Gastrocnemius medialis (tissue), 4 donors: ENCODE measurements around the gene NEDD1. TPM values are rescaled to one million over a fixed set of nuclear protein-coding genes. Genes with fewer than 3 reads are reported as not detected.

Experiments used
- ATAC-seq, 2 donors: fragments of 150-250 bp; one replicate each; pipeline ENCODE4 v1.9.1; 2016
- DNase-seq, 2 donors: peaks; one replicate each; pipeline ENCODE4 v3.0.0-alpha.2; 2019
- H3K27ac ChIP-seq, 4 donors: fragments of 200-600 bp; sonication (generic); 1 replicate in 1 of 4; 2 replicates in 3 of 4; pipeline ENCODE4 v1.5.1; 2016 to 2018; ENCODE audit warnings: mild to moderate bottlenecking in 2 of 4, moderate library complexity in 1 of 4
- H3K27me3 ChIP-seq, 3 donors: fragments of 200-600 bp; sonication (generic) in 2 of 3; 1 replicate in 1 of 3; 2 replicates in 2 of 3; pipeline versions ENCODE4 v1.5.1 to v1.6.0; 2016 to 2019; ENCODE audit warnings: mild to moderate bottlenecking in 1 of 3, moderate library complexity in 1 of 3
- H3K36me3 ChIP-seq, 2 donors: fragments of 200-600 bp; sonication (generic) in 1 of 2; one replicate each; pipeline ENCODE4 v1.5.1; 2017 to 2018
- H3K4me1 ChIP-seq, 2 donors: fragments of 200-600 bp; sonication (generic) in 1 of 2; one replicate each; pipeline ENCODE4 v1.5.1; 2016 to 2017; ENCODE audit warnings: mild to moderate bottlenecking in 2 of 2
- H3K4me3 ChIP-seq, 4 donors: fragments of 200-600 bp; sonication (generic) in 3 of 4; 1 replicate in 1 of 4; 2 replicates in 3 of 4; pipeline ENCODE4 v1.5.1; 2016 to 2019; ENCODE audit warnings: mild to moderate bottlenecking in 2 of 4
- H3K9me3 ChIP-seq, 3 donors: fragments of 200-600 bp; sonication (generic) in 2 of 3; 1 replicate in 1 of 3; 2 replicates in 2 of 3; pipeline ENCODE4 v1.5.1; 2016 to 2019
- POLR2A ChIP-seq, 2 donors: fragments of 450-650 bp; IDR thresholded peaks; one replicate each; pipeline ENCODE4 v1.6.1; 2017; ENCODE audit warnings: antibody characterized with exemption in 2 of 2, mild to moderate bottlenecking in 2 of 2, moderate library complexity in 2 of 2
- in situ Hi-C, 4 donors: fragments of 200-750 bp; cut with MboI; loops; one replicate each; pipeline versions ENCODE4 v1.15.0 to v1.8.0; 2017; ENCODE audit warnings: low sequenced_read_pairs in 4 of 4
- intact Hi-C: fragments of 100-400 bp; cut with DNase I; formaldehyde crosslinking; loops from one replicate; pipeline ENCODE4 v1.15.1; 2023; ENCODE audit warnings: low total_unique reads
- total RNA-seq, 4 donors: library from RNA; depleted of rRNA; stranded (reverse); fragments of >200 nt; gene quantifications; one replicate each; pipeline versions ENCODE4 v1.1.0 to v1.2.3, GENCODE V29; 2016
- TF ChIP-seq, protein P1 (sequence below), 5 experiments: fragments of 450-650 bp in 3 of 5; fragments of 200-600 bp in 2 of 5; sonication (generic) in 2 of 5; IDR thresholded peaks in 4 of 5; conservative IDR thresholded peaks in 1 of 5; 1 replicate in 4 of 5; 2 replicates in 1 of 5; pipeline ENCODE4 v1.5.1; 2016 to 2019; ENCODE audit warnings: antibody characterized with exemption in 5 of 5, mild to moderate bottlenecking in 3 of 5, moderate library complexity in 3 of 5

Gene NEDD1
- total RNA-seq, 4 donors from 2014 or later, result 15.1 to 29.4 (median 22.1) TPM

DNA sequence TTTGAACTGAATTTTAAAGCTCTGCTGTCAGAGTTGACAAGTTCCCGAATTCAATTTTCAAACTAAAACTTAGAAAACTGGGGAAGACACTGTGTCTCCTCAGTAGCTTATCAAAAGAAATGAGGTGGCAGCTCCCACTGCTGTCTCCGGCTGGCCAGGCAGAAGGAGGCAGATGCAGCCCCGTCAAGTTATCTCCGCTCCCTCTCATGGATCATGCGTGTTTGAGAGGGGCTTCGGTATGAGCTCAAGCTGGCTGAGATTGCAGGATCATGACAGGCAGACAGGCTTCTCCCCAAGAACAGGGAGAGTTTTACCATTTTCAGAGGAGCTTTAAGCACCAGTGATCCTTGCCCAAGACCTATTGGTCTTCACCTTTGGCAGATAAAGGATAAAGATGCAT lies 88.8 kb downstream of the NEDD1 start:
- TF ChIP-seq, protein P1, sequence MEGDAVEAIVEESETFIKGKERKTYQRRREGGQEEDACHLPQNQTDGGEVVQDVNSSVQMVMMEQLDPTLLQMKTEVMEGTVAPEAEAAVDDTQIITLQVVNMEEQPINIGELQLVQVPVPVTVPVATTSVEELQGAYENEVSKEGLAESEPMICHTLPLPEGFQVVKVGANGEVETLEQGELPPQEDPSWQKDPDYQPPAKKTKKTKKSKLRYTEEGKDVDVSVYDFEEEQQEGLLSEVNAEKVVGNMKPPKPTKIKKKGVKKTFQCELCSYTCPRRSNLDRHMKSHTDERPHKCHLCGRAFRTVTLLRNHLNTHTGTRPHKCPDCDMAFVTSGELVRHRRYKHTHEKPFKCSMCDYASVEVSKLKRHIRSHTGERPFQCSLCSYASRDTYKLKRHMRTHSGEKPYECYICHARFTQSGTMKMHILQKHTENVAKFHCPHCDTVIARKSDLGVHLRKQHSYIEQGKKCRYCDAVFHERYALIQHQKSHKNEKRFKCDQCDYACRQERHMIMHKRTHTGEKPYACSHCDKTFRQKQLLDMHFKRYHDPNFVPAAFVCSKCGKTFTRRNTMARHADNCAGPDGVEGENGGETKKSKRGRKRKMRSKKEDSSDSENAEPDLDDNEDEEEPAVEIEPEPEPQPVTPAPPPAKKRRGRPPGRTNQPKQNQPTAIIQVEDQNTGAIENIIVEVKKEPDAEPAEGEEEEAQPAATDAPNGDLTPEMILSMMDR (IDR thresholded peaks at IDR 0.05 in 4 of 5, conservative IDR thresholded peaks at IDR 0.05 in 1 of 5), result no peak
- no peak for TF ChIP-seq POLR2A (IDR thresholded peaks at IDR 0.05)
- Histone ChIP-seq H3K4me3 (no peak overlapping the region), H3K9me3 (no peaks in the 10 kb centered on the region), H3K36me3 (no peaks in the 10 kb centered on the region), H3K27me3 (peaks cover 0 to 2% (median 0%) of the 10 kb centered on the region in 3 donors), H3K27ac (no peak overlapping the region), H3K4me1 (no peaks in the 10 kb centered on the region)
- ATAC-seq (no peak), DNase-seq (no peak)
- intact Hi-C loops, result no loop called here
- in situ Hi-C loops, result loop anchor here in 2 of 4 donors (25.0 kb wide), 2 partner anchors 409 to 1391 kb away; no protein-coding TSS in a partner anchor

- no peaks in the 10 kb centered on the region for H3K36me3 ChIP-seq
- ATAC-seq, result no peak
- TF ChIP-seq, protein P1 (IDR thresholded peaks at IDR 0.05 in 4 of 5, conservative IDR thresholded peaks at IDR 0.05 in 1 of 5), result no peak
- TF ChIP-seq POLR2A (IDR thresholded peaks at IDR 0.05), result no peak
- no peak for DNase-seq
- H3K9me3 ChIP-seq, result no peaks in the 10 kb centered on the region
- peaks cover 0 to 2% (median 0%) of the 10 kb centered on the region in 3 donors for H3K27me3 ChIP-seq
- no peak overlapping the region for H3K27ac ChIP-seq
- in situ Hi-C loops (loop anchor here in 2 of 4 donors (25.0 kb wide), 2 partner anchors 411 to 1389 kb away; no protein-coding TSS in a partner anchor), intact Hi-C loops (no loop called here)
- no peaks in the 10 kb centered on the region for H3K4me1 ChIP-seq
- H3K4me3 ChIP-seq, result no peak overlapping the region
Observed at GRCh38 chr12:96997797-96998484, 90.9 kb downstream of the NEDD1 start.

- no peak for ATAC-seq
- Histone ChIP-seq H3K36me3 (no peaks in the 10 kb centered on the region), H3K27ac (no peak overlapping the region), H3K4me1 (no peaks in the 10 kb centered on the region), H3K4me3 (no peak overlapping the region), H3K27me3 (no peaks in the 10 kb centered on the region), H3K9me3 (no peaks in the 10 kb centered on the region)
- TF ChIP-seq POLR2A (IDR thresholded peaks at IDR 0.05), result no peak
- TF ChIP-seq, protein P1 (IDR thresholded peaks at IDR 0.05 in 4 of 5, conservative IDR thresholded peaks at IDR 0.05 in 1 of 5), result no peak
- intact Hi-C loops (no loop called here), in situ Hi-C loops (no loop called here)
- no peak for DNase-seq
Observed at GRCh38 chr12:97003276-97003675, 96.2 kb downstream of the NEDD1 start.
